Caki2 (cell line): ENCODE measurements around the gene ZNF790. TPM values are rescaled to one million over a fixed set of nuclear protein-coding genes. Genes with fewer than 3 reads are reported as not detected.

ENCODE experiments used
- DNase-seq: peaks from one replicate; pipeline ENCODE4 v3.0.0-alpha.2; 2015; ENCODE audit warnings: low read depth
- in situ Hi-C: cut with HindIII; loops from 2 replicates; pipeline ENCODE4 v1.10.0; 2016; ENCODE audit warnings: low sequenced_read_pairs, low pct_unique_long_range_greater_than_20kb, mixed read lengths
- total RNA-seq: library from RNA; depleted of rRNA; stranded (reverse); fragments of >200 nt; shearing (Covaris generic); gene quantifications from 2 replicates; pipeline ENCODE4 v1.2.3, GENCODE V29; 2014; ENCODE audit warnings: low replicate concordance; rRNA removed

Gene ZNF790
- total RNA-seq, 1 experiment from 2014 or later = 8.4 TPM

- in situ Hi-C loops = no loop called here
- no peak for DNase-seq
These were observed 62.4 kb downstream of the ZNF790 start for GRCh38 chr19:36775768-36776167.

GRCh38 chr19:36773223-36773579 is 65.0 kb downstream of the ZNF790 start:
- in situ Hi-C loops = no loop called here
- no peak for DNase-seq

- in situ Hi-C loops = no loop called here
- DNase-seq = peak; percentile 97
These were observed 65.6 kb downstream of the ZNF790 start, which contains the start of gene ZNF850 for GRCh38 chr19:36772311-36773222. TSS of gene ZNF850 (minus strand) at chr19:36772807. CDS start at chr19:36762606, 10,201 bp downstream.

GRCh38 chr19:36771261-36772231 is 66.6 kb downstream of the ZNF790 start:
- in situ Hi-C loops = no loop called here
- peak; percentile 95 for DNase-seq

Other genes starting within 250 kb of the ZNF790 start
- 2.3 and 6.3 TPM in 2 replicates for gene ZNF382, start 233.1 kb downstream of the ZNF790 start, total RNA-seq
- gene ZNF461, start 171.6 kb downstream of the ZNF790 start, total RNA-seq = 3.9 and 19.2 TPM in 2 replicates
- gene ZNF567, start 150.8 kb downstream of the ZNF790 start, total RNA-seq = 5.9 and 6.8 TPM in 2 replicates
- gene ZNF850, start 65.6 kb downstream of the ZNF790 start, total RNA-seq = 14.2 and 22.3 TPM in 2 replicates
- gene ZNF345, start 12.5 kb upstream of the ZNF790 start, total RNA-seq = 0.17 and 0.67 TPM in 2 replicates
- gene ZNF829, start 77.9 kb upstream of the ZNF790 start, total RNA-seq = 0.17 and 0.35 TPM in 2 replicates
- 3.7 and 6.7 TPM in 2 replicates for gene ZNF568, start 77.9 kb upstream of the ZNF790 start, total RNA-seq
- 6.2 and 14.6 TPM in 2 replicates for gene ZNF420, start 240.0 kb upstream of the ZNF790 start, total RNA-seq